ENCODE results near the gene CFL1. TPM values are rescaled to one million over a fixed set of nuclear protein-coding genes. Genes with fewer than 3 reads are reported as not detected.

The CFL1 gene
- total and polyA plus RNA-seq, 2 of the 4 experiments (the other 2 are of a cell fraction): 960 to 2,231 TPM

DNA sequence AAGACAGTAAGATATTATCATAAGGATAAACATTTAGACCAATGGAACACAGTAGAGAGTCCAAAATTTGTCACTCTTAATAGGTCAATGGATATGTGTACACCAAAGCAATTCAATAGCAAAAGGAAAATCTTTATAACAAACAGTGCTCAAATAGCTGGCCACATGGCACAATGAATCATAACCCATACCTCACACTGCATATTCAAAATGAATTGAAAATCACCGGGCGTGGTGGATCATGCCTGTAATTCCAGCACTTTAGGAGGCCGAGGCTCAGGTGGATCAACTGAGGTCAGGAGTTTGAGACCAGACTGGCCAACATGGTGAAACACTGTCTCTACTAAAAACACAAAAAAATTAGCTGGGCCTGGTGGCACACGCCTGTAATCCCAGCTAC lies 15.8 kb downstream of the CFL1 start:
- H2AK9ac ChIP-seq (replicated peaks; ENCODE audit: low read depth, low read length, poor library complexity): no peak overlapping the region
- H3K18ac ChIP-seq (ENCODE audit: low read depth, low read length): no peak overlapping the region
- H3K4me3 ChIP-seq (ENCODE audit: insufficient read depth, low read depth, low read length): no peak overlapping the region
- no peaks in the 10 kb centered on the region for H4K20me1 ChIP-seq (ENCODE audit: insufficient read depth, low read length)
- ChIA-PET POLR2A (ENCODE audit: unreplicated experiment) (no interaction called here), CTCF (no interaction called here)
- H3K23ac ChIP-seq (ENCODE audit: low read depth, low read length): no peak overlapping the region
- intact Hi-C loops (cut with micrococcal nuclease): no loop called here
- H2BK120ac ChIP-seq (ENCODE audit: low read depth, low read length): no peak overlapping the region
- H2AFZ ChIP-seq (replicated peaks; ENCODE audit: low read length, poor library complexity): no peak overlapping the region
- H3K9me1 ChIP-seq (ENCODE audit: insufficient read depth, low read length): no peaks in the 10 kb centered on the region
- no peak overlapping the region for H2AK5ac ChIP-seq (ENCODE audit: low read depth, low read length)
- no peak overlapping the region for H3K56ac ChIP-seq (ENCODE audit: extremely low read depth, insufficient read depth, low read length)
- no peak overlapping the region for H3K4me2 ChIP-seq (ENCODE audit: low read depth, low read length)
- H2BK20ac ChIP-seq (ENCODE audit: low read depth, low read length): no peak overlapping the region
- no peak overlapping the region for H3K9ac ChIP-seq (ENCODE audit: low read depth, low read length)
- no peak overlapping the region for H4K8ac ChIP-seq (ENCODE audit: low read depth in 2 of 2, low read length in 2 of 2)
- ATAC-seq (ENCODE audit: low read depth): no peak
- no peaks in the 10 kb centered on the region for H3K4me1 ChIP-seq (ENCODE audit: control insufficient read depth, insufficient read depth, low read length)
- H3K79me1 ChIP-seq (ENCODE audit: low read depth in 1 of 2, low read length in 2 of 2): no peaks in the 10 kb centered on the region
- no peak overlapping the region for H4K5ac ChIP-seq (ENCODE audit: low read depth, low read length)
- no peak for TF ChIP-seq BHLHE40 (IDR thresholded peaks at IDR 0.05; ENCODE audit: low read depth, low read length)
- TF ChIP-seq CEBPB (IDR thresholded peaks at IDR 0.05; ENCODE audit: low read depth, low read length): no peak
- TF ChIP-seq RFX5 (IDR thresholded peaks at IDR 0.05; ENCODE audit: low read depth, low read length): no peak
- TF ChIP-seq MAZ (IDR thresholded peaks at IDR 0.05; ENCODE audit: borderline replicate concordance, low read depth, low read length): no peak
- no peak for TF ChIP-seq CHD1 (IDR thresholded peaks at IDR 0.05; ENCODE audit: low read depth, low read length)
- TF ChIP-seq RAD21 (IDR thresholded peaks at IDR 0.05; ENCODE audit: low read length): no peak
- TF ChIP-seq, protein P1, sequence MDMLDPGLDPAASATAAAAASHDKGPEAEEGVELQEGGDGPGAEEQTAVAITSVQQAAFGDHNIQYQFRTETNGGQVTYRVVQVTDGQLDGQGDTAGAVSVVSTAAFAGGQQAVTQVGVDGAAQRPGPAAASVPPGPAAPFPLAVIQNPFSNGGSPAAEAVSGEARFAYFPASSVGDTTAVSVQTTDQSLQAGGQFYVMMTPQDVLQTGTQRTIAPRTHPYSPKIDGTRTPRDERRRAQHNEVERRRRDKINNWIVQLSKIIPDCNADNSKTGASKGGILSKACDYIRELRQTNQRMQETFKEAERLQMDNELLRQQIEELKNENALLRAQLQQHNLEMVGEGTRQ (IDR thresholded peaks at IDR 0.05; ENCODE audit: low read depth, low read length): no peak
- no peak for TF ChIP-seq MXI1 (IDR thresholded peaks at IDR 0.05; ENCODE audit: borderline replicate concordance, low read depth, low read length)
- no peak for TF ChIP-seq FOS (IDR thresholded peaks at IDR 0.05; ENCODE audit: low read depth, low read length)
- TF ChIP-seq RCOR1 (IDR thresholded peaks at IDR 0.05; ENCODE audit: insufficient replicate concordance, low read length): no peak
- TF ChIP-seq, protein P2, sequence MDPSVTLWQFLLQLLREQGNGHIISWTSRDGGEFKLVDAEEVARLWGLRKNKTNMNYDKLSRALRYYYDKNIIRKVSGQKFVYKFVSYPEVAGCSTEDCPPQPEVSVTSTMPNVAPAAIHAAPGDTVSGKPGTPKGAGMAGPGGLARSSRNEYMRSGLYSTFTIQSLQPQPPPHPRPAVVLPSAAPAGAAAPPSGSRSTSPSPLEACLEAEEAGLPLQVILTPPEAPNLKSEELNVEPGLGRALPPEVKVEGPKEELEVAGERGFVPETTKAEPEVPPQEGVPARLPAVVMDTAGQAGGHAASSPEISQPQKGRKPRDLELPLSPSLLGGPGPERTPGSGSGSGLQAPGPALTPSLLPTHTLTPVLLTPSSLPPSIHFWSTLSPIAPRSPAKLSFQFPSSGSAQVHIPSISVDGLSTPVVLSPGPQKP (IDR thresholded peaks at IDR 0.05; ENCODE audit: borderline replicate concordance, low read depth, low read length): no peak
- TF ChIP-seq NFE2L2 (IDR thresholded peaks at IDR 0.05; ENCODE audit: low read depth, low read length): no peak
- TF ChIP-seq MAFK (IDR thresholded peaks at IDR 0.05; ENCODE audit: low read depth, low read length): no peak
- TF ChIP-seq SMC3 (IDR thresholded peaks at IDR 0.05; ENCODE audit: low read depth, low read length): no peak
- TF ChIP-seq POLR2A (IDR thresholded peaks at IDR 0.05; ENCODE audit: low read depth, low read length): no peak
- TF ChIP-seq, protein P3, sequence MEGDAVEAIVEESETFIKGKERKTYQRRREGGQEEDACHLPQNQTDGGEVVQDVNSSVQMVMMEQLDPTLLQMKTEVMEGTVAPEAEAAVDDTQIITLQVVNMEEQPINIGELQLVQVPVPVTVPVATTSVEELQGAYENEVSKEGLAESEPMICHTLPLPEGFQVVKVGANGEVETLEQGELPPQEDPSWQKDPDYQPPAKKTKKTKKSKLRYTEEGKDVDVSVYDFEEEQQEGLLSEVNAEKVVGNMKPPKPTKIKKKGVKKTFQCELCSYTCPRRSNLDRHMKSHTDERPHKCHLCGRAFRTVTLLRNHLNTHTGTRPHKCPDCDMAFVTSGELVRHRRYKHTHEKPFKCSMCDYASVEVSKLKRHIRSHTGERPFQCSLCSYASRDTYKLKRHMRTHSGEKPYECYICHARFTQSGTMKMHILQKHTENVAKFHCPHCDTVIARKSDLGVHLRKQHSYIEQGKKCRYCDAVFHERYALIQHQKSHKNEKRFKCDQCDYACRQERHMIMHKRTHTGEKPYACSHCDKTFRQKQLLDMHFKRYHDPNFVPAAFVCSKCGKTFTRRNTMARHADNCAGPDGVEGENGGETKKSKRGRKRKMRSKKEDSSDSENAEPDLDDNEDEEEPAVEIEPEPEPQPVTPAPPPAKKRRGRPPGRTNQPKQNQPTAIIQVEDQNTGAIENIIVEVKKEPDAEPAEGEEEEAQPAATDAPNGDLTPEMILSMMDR (conservative IDR thresholded peaks at IDR 0.05; ENCODE audit: low read depth, low read length): no peak
- no peak overlapping the region for H3K14ac ChIP-seq (replicated peaks; ENCODE audit: low read depth, low read length)
- H3K4ac ChIP-seq (ENCODE audit: low read depth, low read length): no peak overlapping the region
- dilution Hi-C loops (cut with HindIII; ENCODE audit: low sequenced_read_pairs, unreplicated experiment): no loop called here
- BruUV-seq (replicated peaks): no TSS peak
- H2BK5ac ChIP-seq (ENCODE audit: low read depth, low read length, poor library complexity, severe bottlenecking): no peak overlapping the region
- no peak for DNase-seq
- H3K27ac ChIP-seq (ENCODE audit: insufficient read depth, low read length): no peak overlapping the region
- no peak overlapping the region for H2BK15ac ChIP-seq (ENCODE audit: low read depth, low read length)
- H3K36me3 ChIP-seq (ENCODE audit: control insufficient read depth, insufficient read depth, low read length): no peaks in the 10 kb centered on the region
- no peak overlapping the region for H4K91ac ChIP-seq (ENCODE audit: insufficient read depth, low read depth, low read length)
- in situ Hi-C loops (cut with MboI; ENCODE audit: low sequenced_read_pairs): no loop called here
- H3K27me3 ChIP-seq (ENCODE audit: control insufficient read depth, insufficient read depth, low read length): no peaks in the 10 kb centered on the region
- WGBS, 2 experiments (ENCODE audit: extremely low coverage in 2 of 2, insufficient read length in 1 of 2): no CpG with 5 or more reads among the region's 4 CpGs
- H3K9me3 ChIP-seq (ENCODE audit: control insufficient read depth, insufficient read depth, low read length): no peaks in the 10 kb centered on the region
